SK-N-MC (cell line): ENCODE measurements around the gene ZKSCAN3.

Source experiments
- DNase-seq: peaks from one replicate; pipeline ENCODE4 v3.0.0-alpha.2; 2011; ENCODE audit warnings: low read depth, low spot score
- H3K27ac ChIP-seq: fragments of 200-600 bp; sonication (generic); 2 replicates; pipeline ENCODE4 v1.5.1; 2016; ENCODE audit warnings: mixed run types
- H3K36me3 ChIP-seq: fragments of 200-600 bp; sonication (generic); 2 replicates; pipeline ENCODE4 v1.6.1; 2017; ENCODE audit warnings: antibody characterized with exemption, low read length, mixed read lengths; ENCODE audit not compliant: insufficient read depth
- H3K4me3 ChIP-seq: fragments of 200-600 bp; sonication (generic); 2 replicates; pipeline ENCODE4 v1.5.1; 2016
- H3K9ac ChIP-seq: fragments of 200-600 bp; sonication (generic); 2 replicates; pipeline ENCODE4 v1.8.0; 2017; ENCODE audit warnings: mixed run types, mixed read lengths; ENCODE audit not compliant: insufficient read length
- H3K9me3 ChIP-seq: fragments of 200-600 bp; sonication (generic); 2 replicates; pipeline ENCODE4 v1.6.1; 2017; ENCODE audit warnings: low read depth, mild to moderate bottlenecking, antibody characterized with exemption, low read length, moderate library complexity, mixed read lengths
- EZH2 ChIP-seq: fragments of 200-600 bp; sonication (generic); IDR thresholded peaks from one replicate; pipeline ENCODE4 v1.6.1; 2017; ENCODE audit warnings: antibody characterized with exemption
- FOXP2 ChIP-seq: optimal IDR thresholded peaks from 2 replicates; pipeline ENCODE3; 2011; ENCODE audit warnings: mild to moderate bottlenecking, moderate library complexity; ENCODE audit not compliant: insufficient read depth; ENCODE audit errors: extremely low read length, control extremely low read depth
- POLR2AphosphoS5 ChIP-seq: IDR thresholded peaks from 2 replicates; pipeline ENCODE4 v1.6.1; 2012; ENCODE audit warnings: mild to moderate bottlenecking, low read depth, low read length, borderline replicate concordance

ZKSCAN3 gene

GRCh38 chr6:28378644-28379043, 28.9 kb downstream of the ZKSCAN3 start:
- H3K9ac ChIP-seq, result no peak overlapping the region
- no peaks in the 10 kb centered on the region for H3K36me3 ChIP-seq
- DNase-seq, result no peak
- no peak overlapping the region for H3K4me3 ChIP-seq
- no peak overlapping the region for H3K27ac ChIP-seq
- no peaks in the 10 kb centered on the region for H3K9me3 ChIP-seq
- TF ChIP-seq FOXP2 (no peak), POLR2AphosphoS5 (no peak), EZH2 (no peak)

- H3K9me3 ChIP-seq, result no peaks in the 10 kb centered on the region
- H3K27ac ChIP-seq, result no peak overlapping the region
- no peak overlapping the region for H3K9ac ChIP-seq
- DNase-seq, result no peak
- TF ChIP-seq POLR2AphosphoS5 (no peak), FOXP2 (no peak)
- H3K36me3 ChIP-seq, result no peaks in the 10 kb centered on the region
- H3K4me3 ChIP-seq, result no peak overlapping the region
Measured at GRCh38 chr6:28380381-28380780, 30.6 kb downstream of the ZKSCAN3 start.

- DNase-seq, result no peak
- TF ChIP-seq POLR2AphosphoS5, result no peak
- TF ChIP-seq FOXP2, result no peak
- TF ChIP-seq EZH2, result no peak
- Histone ChIP-seq H3K4me3 (no peak overlapping the region), H3K9me3 (no peaks in the 10 kb centered on the region), H3K9ac (no peak overlapping the region), H3K27ac (no peak overlapping the region), H3K36me3 (no peaks in the 10 kb centered on the region)
Measured at GRCh38 chr6:28383235-28384142, 33.7 kb downstream of the ZKSCAN3 start.

- Histone ChIP-seq H3K9me3 (no peaks in the 10 kb centered on the region), H3K27ac (no peak overlapping the region), H3K4me3 (no peak overlapping the region), H3K9ac (no peak overlapping the region), H3K36me3 (no peaks in the 10 kb centered on the region)
- no peak for DNase-seq
- TF ChIP-seq FOXP2 (no peak), POLR2AphosphoS5 (no peak), EZH2 (no peak)
Measured at GRCh38 chr6:28384143-28384533, 34.4 kb downstream of the ZKSCAN3 start.

GRCh38 chr6:28390688-28391087, 40.9 kb downstream of the ZKSCAN3 start:
- no peaks in the 10 kb centered on the region for H3K36me3 ChIP-seq
- no peak overlapping the region for H3K27ac ChIP-seq
- TF ChIP-seq FOXP2 (no peak), EZH2 (no peak), POLR2AphosphoS5 (no peak)
- no peak for DNase-seq
- H3K9me3 ChIP-seq, result no peaks in the 10 kb centered on the region
- H3K9ac ChIP-seq, result no peak overlapping the region
- no peak overlapping the region for H3K4me3 ChIP-seq

GRCh38 chr6:28393912-28394662, 44.3 kb downstream of the ZKSCAN3 start:
- no peak overlapping the region for H3K4me3 ChIP-seq
- H3K9ac ChIP-seq, result no peak overlapping the region
- no peaks in the 10 kb centered on the region for H3K9me3 ChIP-seq
- H3K27ac ChIP-seq, result no peak overlapping the region
- H3K36me3 ChIP-seq, result no peaks in the 10 kb centered on the region
- no peak for DNase-seq
- TF ChIP-seq FOXP2 (no peak), POLR2AphosphoS5 (no peak), EZH2 (no peak)

- no peak for TF ChIP-seq POLR2AphosphoS5
- no peak for TF ChIP-seq EZH2
- TF ChIP-seq FOXP2, result no peak
- Histone ChIP-seq H3K36me3 (no peaks in the 10 kb centered on the region), H3K9ac (no peak overlapping the region), H3K27ac (no peak overlapping the region), H3K4me3 (no peak overlapping the region), H3K9me3 (no peaks in the 10 kb centered on the region)
- DNase-seq, result no peak
Measured at GRCh38 chr6:28395918-28396317, 46.2 kb downstream of the ZKSCAN3 start.

GRCh38 chr6:28399350-28400121, 49.8 kb downstream of the ZKSCAN3 start, which contains the start of gene ZSCAN12:
ZSCAN12 (minus strand) TSS chr6:28399747; CDS start chr6:28398405, 1,342 bp downstream.
- Histone ChIP-seq H3K9ac (no peak within 1 kb of the TSS), H3K4me3 (no peak within 1 kb of the TSS), H3K27ac (no peak within 1 kb of the TSS), H3K36me3 (no peaks in the 10 kb centered on the region), H3K9me3 (no peaks in the 10 kb centered on the region)
- DNase-seq, result no peak
- TF ChIP-seq EZH2 (no peak), POLR2AphosphoS5 (peak; percentile 48; the same call in 1 of the 2 replicates), FOXP2 (no peak)
